Left lung (tissue), 10 donors: Measurements from ENCODE around the gene BCDIN3D. TPM values are rescaled to one million over a fixed set of nuclear protein-coding genes. Genes with fewer than 3 reads are reported as not detected.

ENCODE experiments used
- ATAC-seq: fragments of 200-7000 bp; cut with Tn5 transposase; one replicate; pipeline ENCODE4 v1.9.1; 2020; ENCODE audit warnings: moderate library complexity
- DNase-seq, 4 donors: peaks; one replicate each; pipeline ENCODE4 v3.0.0-alpha.2; 2013 to 2020
- H3K27ac ChIP-seq, 2 donors: fragments of 200-600 bp; sonication (generic) in 1 of 2; one replicate each; pipeline versions ENCODE4 v1.5.0 to v1.8.0; 2020 to 2021
- H3K27me3 ChIP-seq, 2 donors: fragments of 200-600 bp; sonication (generic) in 1 of 2; one replicate each; pipeline versions ENCODE4 v1.5.0 to v1.8.0; 2020 to 2021
- H3K36me3 ChIP-seq, 2 donors: fragments of 200-600 bp; sonication (generic) in 1 of 2; one replicate each; pipeline versions ENCODE4 v1.5.0 to v1.8.0; 2020 to 2021
- H3K4me1 ChIP-seq, 2 donors: fragments of 200-600 bp; one replicate each; pipeline ENCODE4 v1.8.0; 2021
- H3K4me3 ChIP-seq, 2 donors: fragments of 200-600 bp; sonication (generic) in 1 of 2; one replicate each; pipeline versions ENCODE4 v1.5.0 to v1.8.0; 2020 to 2021; ENCODE audit warnings: mild to moderate bottlenecking in 1 of 2
- H3K9me3 ChIP-seq, 2 donors: fragments of 200-600 bp; sonication (generic) in 1 of 2; one replicate each; pipeline versions ENCODE4 v1.5.0 to v1.8.0; 2020 to 2021
- intact Hi-C, 2 donors: fragments of 100-400 bp; cut with DNase I; formaldehyde crosslinking; loops; one replicate each; pipeline versions ENCODE4 v1.11.2 to v1.14.2; 2022
- polyA plus RNA-seq, 6 donors: library from polyadenylated mRNA; unstranded; fragments of 120-200 nt; gene quantifications; one replicate each; pipeline ENCODE4 v1.2.1, GENCODE V29; 2013; ENCODE audit not compliant: insufficient read length in 6 of 6
- total RNA-seq, 2 donors: library from RNA; stranded (reverse); fragmentation: NEBNext Ultra II Directional; extraction: Animal tissue kit (Norgen Biotek cat#: 25700); gene quantifications; one replicate each; pipeline ENCODE4 v1.2.1, GENCODE V29; 2021
- TF ChIP-seq, protein P1 (sequence below), 2 donors: fragments of 200-600 bp; sonication (generic) in 1 of 2; IDR thresholded peaks; one replicate each; pipeline versions ENCODE4 v1.5.0 to v1.8.0; 2021; ENCODE audit warnings: antibody characterized with exemption in 2 of 2
- donor health status: DM: no; HTN: yes; CAD: no.
- donor health status: DM: no; HTN: no; CAD: no.

The BCDIN3D gene
- total and polyA plus RNA-seq, 8 donors = 4.3 to 7.3 (median 5.8) TPM

DNA sequence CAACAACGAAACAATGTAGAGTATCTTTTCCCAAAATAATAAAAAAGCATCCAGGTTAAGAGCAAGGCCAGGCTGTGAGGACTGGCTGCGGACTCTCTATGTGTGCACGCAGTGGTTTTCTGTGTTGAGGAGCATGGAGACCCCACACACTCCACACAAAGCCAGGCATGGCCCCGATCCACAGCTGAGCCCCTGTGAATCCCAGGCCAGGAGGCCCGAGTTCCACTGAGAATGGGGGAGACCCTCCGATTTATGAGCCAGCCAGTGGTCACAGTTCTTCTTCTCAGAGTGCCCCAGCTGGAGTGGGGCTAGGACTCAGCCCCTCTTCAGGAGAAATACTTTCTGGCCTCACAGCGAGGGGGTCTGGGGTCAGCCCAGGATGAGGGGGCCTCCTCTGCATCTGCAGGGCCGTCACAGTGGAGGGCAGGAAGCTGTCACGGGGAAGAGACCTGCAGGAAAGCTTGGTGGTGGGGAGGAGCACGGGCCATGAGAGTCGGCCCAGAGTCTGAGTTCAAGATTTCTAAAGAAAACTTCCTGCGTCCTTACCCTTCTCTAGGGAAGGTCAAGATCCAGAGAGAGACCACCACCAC, 34.8 kb downstream of the BCDIN3D start:
- H3K9me3 ChIP-seq = no peaks in the 10 kb centered on the region
- peaks cover 0 to 25% of the 10 kb centered on the region in 2 donors for H3K36me3 ChIP-seq
- no peak overlapping the region for H3K27ac ChIP-seq
- DNase-seq (no peak), ATAC-seq (no peak)
- TF ChIP-seq, protein P1, sequence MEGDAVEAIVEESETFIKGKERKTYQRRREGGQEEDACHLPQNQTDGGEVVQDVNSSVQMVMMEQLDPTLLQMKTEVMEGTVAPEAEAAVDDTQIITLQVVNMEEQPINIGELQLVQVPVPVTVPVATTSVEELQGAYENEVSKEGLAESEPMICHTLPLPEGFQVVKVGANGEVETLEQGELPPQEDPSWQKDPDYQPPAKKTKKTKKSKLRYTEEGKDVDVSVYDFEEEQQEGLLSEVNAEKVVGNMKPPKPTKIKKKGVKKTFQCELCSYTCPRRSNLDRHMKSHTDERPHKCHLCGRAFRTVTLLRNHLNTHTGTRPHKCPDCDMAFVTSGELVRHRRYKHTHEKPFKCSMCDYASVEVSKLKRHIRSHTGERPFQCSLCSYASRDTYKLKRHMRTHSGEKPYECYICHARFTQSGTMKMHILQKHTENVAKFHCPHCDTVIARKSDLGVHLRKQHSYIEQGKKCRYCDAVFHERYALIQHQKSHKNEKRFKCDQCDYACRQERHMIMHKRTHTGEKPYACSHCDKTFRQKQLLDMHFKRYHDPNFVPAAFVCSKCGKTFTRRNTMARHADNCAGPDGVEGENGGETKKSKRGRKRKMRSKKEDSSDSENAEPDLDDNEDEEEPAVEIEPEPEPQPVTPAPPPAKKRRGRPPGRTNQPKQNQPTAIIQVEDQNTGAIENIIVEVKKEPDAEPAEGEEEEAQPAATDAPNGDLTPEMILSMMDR (IDR thresholded peaks at IDR 0.05) = no peak
- H3K4me3 ChIP-seq = no peak overlapping the region
- H3K27me3 ChIP-seq = no peaks in the 10 kb centered on the region
- intact Hi-C loops = no loop called here
- peaks cover 18 to 22% of the 10 kb centered on the region in 2 donors for H3K4me1 ChIP-seq

DNA sequence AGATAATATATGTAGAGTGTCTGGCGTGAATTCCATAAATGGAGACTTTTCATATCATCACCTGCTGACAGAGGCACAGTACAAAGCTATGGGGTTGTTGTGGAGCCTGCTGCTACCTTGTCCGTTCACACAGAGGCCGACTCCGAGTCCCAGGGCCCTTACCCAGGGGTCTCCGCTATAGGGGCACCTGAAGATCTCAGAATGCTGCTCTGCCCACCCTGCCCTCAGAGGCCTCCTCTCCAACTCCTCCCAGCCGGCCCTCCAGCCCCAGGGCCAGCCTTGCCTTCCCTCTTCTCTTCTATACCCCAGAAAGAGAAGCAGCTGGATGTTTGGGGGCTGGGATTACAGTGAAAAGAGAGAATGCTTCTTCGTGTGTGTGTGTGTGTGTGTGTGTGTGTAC, 36.0 kb downstream of the BCDIN3D start:
- H3K36me3 ChIP-seq = peaks cover 0 to 37% of the 10 kb centered on the region in 2 donors
- DNase-seq (no peak), ATAC-seq (no peak)
- no peaks in the 10 kb centered on the region for H3K27me3 ChIP-seq
- H3K4me3 ChIP-seq = no peak overlapping the region
- no peak overlapping the region for H3K27ac ChIP-seq
- TF ChIP-seq, protein P1 (IDR thresholded peaks at IDR 0.05) = no peak
- H3K4me1 ChIP-seq = peaks cover 18 to 22% of the 10 kb centered on the region in 2 donors
- no peaks in the 10 kb centered on the region for H3K9me3 ChIP-seq
- intact Hi-C loops = no loop called here

DNA sequence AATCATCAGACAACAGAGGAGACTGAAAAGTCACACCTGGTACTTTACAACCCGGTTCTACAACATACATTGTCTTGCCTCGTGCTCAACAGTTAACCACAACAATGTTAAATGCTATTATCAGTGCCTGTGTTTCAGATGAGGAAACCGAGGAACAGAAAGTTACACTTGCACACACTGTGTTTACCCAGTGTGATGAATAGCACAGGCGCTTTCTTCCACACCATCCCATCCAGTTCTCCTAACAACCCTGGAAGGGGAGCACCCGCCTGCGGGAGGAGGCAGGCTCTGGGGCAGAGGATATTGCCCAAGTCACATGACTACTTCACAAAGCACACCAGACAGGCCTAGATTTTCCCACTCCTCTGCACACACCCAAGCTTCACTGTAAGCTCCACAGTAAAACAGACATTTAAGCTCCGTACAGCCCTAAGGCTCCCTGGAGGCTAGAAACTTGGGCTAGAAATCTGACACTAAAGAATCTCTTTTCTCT, 36.5 kb downstream of the BCDIN3D start:
- TF ChIP-seq, protein P1 (IDR thresholded peaks at IDR 0.05) = no peak
- DNase-seq = peak in 1 of 4 donors; percentile 25
- no peak overlapping the region for H3K27ac ChIP-seq
- no peaks in the 10 kb centered on the region for H3K9me3 ChIP-seq
- H3K36me3 ChIP-seq = peaks cover 0 to 42% of the 10 kb centered on the region in 2 donors
- peaks cover 18 to 22% of the 10 kb centered on the region in 2 donors for H3K4me1 ChIP-seq
- ATAC-seq = no peak
- no peak overlapping the region for H3K4me3 ChIP-seq
- H3K27me3 ChIP-seq = no peaks in the 10 kb centered on the region
- intact Hi-C loops = no loop called here

DNA sequence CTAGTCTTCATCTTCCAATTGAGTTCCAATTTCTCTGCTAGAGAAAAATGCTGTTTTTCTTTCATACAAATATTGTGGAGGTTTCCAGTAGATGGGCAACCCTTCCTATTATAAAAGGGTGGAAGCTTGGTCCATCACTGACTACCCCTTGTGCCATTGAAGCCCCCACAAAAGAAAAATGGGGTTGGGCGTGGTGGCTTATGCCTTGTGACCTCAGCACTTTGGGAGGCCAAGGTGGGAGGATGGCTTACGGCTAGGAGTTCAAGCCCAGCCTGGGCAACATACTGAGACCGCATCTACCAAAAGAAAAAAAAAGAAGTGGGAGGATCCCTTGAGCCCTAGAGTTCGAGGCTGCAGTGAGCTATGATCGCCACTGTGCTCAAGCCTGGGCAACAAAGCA, 37.5 kb downstream of the BCDIN3D start:
- peaks cover 18 to 20% of the 10 kb centered on the region in 2 donors for H3K4me1 ChIP-seq
- DNase-seq (no peak), ATAC-seq (no peak)
- H3K36me3 ChIP-seq = peaks cover 0 to 52% of the 10 kb centered on the region in 2 donors
- intact Hi-C loops = no loop called here
- no peak overlapping the region for H3K27ac ChIP-seq
- no peaks in the 10 kb centered on the region for H3K27me3 ChIP-seq
- no peak overlapping the region for H3K4me3 ChIP-seq
- no peaks in the 10 kb centered on the region for H3K9me3 ChIP-seq
- TF ChIP-seq, protein P1 (IDR thresholded peaks at IDR 0.05) = no peak

DNA sequence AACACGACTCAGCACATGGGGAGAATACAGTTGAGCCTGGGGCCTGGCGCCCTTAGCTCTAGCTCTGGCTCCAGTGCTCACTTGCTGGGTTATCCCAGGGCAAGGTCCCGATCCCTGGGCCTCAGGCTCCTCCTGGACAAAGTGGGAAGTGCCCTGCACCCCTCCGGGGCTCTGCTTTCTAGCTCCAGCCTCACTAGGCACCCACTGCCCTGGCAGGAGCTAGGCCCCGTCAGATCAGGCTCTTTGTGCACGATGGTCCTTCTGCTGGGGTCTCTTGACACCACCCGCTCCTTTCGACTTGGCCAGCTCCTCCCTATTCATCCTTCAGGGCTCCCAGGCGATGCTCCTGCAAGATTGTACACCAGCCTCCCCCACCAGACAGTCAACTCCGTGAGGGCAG, 38.1 kb downstream of the BCDIN3D start:
- DNase-seq (peak in 1 of 4 donors; percentile 22), ATAC-seq (no peak)
- Histone ChIP-seq H3K36me3 (peaks cover 0 to 58% of the 10 kb centered on the region in 2 donors), H3K4me1 (peaks cover 13 to 14% of the 10 kb centered on the region in 2 donors), H3K4me3 (no peak overlapping the region), H3K27ac (no peak overlapping the region), H3K27me3 (no peaks in the 10 kb centered on the region), H3K9me3 (no peaks in the 10 kb centered on the region)
- TF ChIP-seq, protein P1 (IDR thresholded peaks at IDR 0.05) = no peak
- intact Hi-C loops = no loop called here
